Measurements from ENCODE around the gene SIK3.

GRCh38 chr11:117091753-117092477, 6.3 kb downstream of the SIK3 start:
- TF ChIP-seq TAF1 (IDR thresholded peaks at IDR 0.05; ENCODE audit: borderline replicate concordance, insufficient read depth, low read length), result no peak
- TF ChIP-seq REST (IDR thresholded peaks at IDR 0.05; ENCODE audit: insufficient read depth in 1 of 2, low read depth in 2 of 2, low read length in 2 of 2), result no peak
- no peak for TF ChIP-seq POLR2AphosphoS5 (IDR thresholded peaks at IDR 0.05; ENCODE audit: low read depth, low read length)
- no peak for TF ChIP-seq SIN3A (IDR thresholded peaks at IDR 0.05; ENCODE audit: borderline replicate concordance, insufficient read depth, low read length)
